Measurements from ENCODE around the gene ARPC1B. TPM values are rescaled to one million over a fixed set of nuclear protein-coding genes. Genes with fewer than 3 reads are reported as not detected.

The ARPC1B gene
- total RNA-seq, 4 donors from 2014 or later = 51.4 to 83.1 (median 54.3) TPM

GRCh38 chr7:99365318-99366141 is 9.0 kb upstream of the ARPC1B start:
- intact Hi-C loops (cut with DNase I; ENCODE audit: low total_unique reads) = no loop called here
- no peak overlapping the region for H3K4me3 ChIP-seq (ENCODE audit: low read depth, poor library complexity, severe bottlenecking)
- 68 to 69% methylated on average over 17 of the region's 17 CpGs for WGBS, 2 donors
- DNase-seq (ENCODE audit: low spot score in 2 of 2) = no peak
- TF ChIP-seq, protein P1, sequence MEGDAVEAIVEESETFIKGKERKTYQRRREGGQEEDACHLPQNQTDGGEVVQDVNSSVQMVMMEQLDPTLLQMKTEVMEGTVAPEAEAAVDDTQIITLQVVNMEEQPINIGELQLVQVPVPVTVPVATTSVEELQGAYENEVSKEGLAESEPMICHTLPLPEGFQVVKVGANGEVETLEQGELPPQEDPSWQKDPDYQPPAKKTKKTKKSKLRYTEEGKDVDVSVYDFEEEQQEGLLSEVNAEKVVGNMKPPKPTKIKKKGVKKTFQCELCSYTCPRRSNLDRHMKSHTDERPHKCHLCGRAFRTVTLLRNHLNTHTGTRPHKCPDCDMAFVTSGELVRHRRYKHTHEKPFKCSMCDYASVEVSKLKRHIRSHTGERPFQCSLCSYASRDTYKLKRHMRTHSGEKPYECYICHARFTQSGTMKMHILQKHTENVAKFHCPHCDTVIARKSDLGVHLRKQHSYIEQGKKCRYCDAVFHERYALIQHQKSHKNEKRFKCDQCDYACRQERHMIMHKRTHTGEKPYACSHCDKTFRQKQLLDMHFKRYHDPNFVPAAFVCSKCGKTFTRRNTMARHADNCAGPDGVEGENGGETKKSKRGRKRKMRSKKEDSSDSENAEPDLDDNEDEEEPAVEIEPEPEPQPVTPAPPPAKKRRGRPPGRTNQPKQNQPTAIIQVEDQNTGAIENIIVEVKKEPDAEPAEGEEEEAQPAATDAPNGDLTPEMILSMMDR (IDR thresholded peaks at IDR 0.05) = no peak
- no peak for TF ChIP-seq POLR2A (IDR thresholded peaks at IDR 0.05)

DNA sequence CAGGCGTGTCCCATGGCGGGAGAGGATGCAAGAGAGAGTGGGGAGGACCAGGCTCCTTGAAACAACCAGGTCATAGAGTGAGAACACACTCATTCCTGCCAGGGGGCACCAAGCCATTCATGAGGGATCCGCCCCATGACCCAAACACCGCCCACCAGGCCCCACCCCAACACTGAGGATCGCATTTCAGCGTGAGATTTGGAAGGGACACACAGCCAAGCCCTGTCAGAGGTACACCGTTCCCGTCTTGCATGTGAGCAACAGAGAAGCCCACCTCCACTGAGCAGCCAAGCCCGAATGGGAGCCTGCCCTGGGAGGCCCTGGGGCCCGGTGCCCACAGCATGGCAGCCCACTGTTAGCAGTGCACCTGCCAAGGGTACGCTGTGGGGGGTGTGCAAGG is 7.9 kb upstream of the ARPC1B start:
- intact Hi-C loops (cut with DNase I; ENCODE audit: low total_unique reads) = no loop called here
- TF ChIP-seq, protein P1 (IDR thresholded peaks at IDR 0.05) = no peak
- TF ChIP-seq POLR2A (IDR thresholded peaks at IDR 0.05) = no peak
- no peak for DNase-seq (ENCODE audit: low spot score in 2 of 2)
- 38 to 64% methylated on average over 11 of the region's 11 CpGs for WGBS, 2 donors
- H3K4me3 ChIP-seq (ENCODE audit: low read depth, poor library complexity, severe bottlenecking) = no peak overlapping the region

DNA sequence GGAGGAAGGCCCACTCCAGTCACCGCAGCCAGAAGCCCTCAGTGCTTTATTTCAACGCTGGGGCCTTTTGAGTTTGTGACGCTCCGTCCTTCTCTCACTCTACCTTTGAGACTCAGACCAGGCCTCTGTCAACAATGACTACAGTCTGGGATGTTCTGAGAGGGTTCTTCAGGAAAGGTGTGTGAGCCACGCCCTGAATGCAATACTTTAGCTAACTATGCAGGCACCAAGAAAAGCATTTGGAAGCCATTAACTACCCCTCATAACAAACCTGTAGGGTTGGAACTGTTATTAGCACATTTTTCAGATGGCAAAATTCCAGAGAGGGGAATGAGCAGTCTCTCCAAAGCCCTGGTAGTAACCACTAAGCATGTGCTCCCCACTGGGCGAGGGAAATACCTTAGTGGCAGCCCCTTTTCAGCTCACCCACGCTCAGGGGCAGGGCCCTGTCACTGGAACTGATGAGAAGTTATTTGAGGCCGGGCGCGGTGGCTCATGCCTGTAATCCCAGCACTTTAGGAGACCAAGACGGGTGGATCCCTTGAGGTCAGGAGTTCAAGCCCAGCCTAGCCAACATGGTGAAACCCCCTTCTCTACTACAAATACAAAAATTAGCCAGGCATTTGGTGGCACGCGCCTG is 5.7 kb upstream of the ARPC1B start:
- intact Hi-C loops (cut with DNase I; ENCODE audit: low total_unique reads) = no loop called here
- H3K4me3 ChIP-seq (ENCODE audit: low read depth, poor library complexity, severe bottlenecking) = no peak overlapping the region
- 89 to 94% methylated on average over 13 of the region's 13 CpGs for WGBS, 2 donors
- DNase-seq (ENCODE audit: low spot score in 2 of 2) = no peak
- TF ChIP-seq, protein P1 (IDR thresholded peaks at IDR 0.05) = no peak
- TF ChIP-seq POLR2A (IDR thresholded peaks at IDR 0.05) = no peak

GRCh38 chr7:99369767-99370391 is 4.7 kb upstream of the ARPC1B start:
- intact Hi-C loops (cut with DNase I; ENCODE audit: low total_unique reads) = no loop called here
- DNase-seq (ENCODE audit: low spot score in 2 of 2) = no peak
- WGBS, 2 donors = 35 to 37% methylated on average over 9 of the region's 9 CpGs
- TF ChIP-seq POLR2A (IDR thresholded peaks at IDR 0.05) = no peak
- TF ChIP-seq, protein P1 (IDR thresholded peaks at IDR 0.05) = no peak
- no peak overlapping the region for H3K4me3 ChIP-seq (ENCODE audit: low read depth, poor library complexity, severe bottlenecking)

DNA sequence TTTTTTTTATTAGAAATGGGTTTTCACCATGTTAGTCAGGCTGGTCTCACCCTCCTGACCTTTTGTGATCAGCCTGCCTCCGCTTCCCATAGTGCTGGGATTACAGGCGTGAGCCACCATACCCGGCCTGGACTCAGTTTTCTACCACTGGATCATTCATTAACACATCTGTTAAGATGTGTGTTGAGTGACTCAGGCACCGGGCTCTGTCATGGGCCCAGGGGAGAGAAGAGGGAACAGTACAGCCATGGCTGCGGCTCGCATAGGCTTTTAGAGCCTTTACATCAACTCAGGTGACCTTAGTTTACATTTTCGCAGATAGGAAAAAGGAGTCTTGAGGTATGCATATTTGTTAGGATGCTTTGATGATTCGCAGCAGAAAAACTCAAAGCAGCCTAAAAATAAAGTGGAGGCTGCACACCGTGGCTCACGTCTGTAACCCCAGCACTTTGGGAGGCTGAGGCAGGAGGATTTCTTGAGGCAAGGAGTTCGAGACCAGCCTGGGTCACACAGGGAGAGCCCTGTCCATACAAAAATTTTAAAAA is 3.1 kb upstream of the ARPC1B start:
- intact Hi-C loops (cut with DNase I; ENCODE audit: low total_unique reads) = no loop called here
- no peak overlapping the region for H3K4me3 ChIP-seq (ENCODE audit: low read depth, poor library complexity, severe bottlenecking)
- DNase-seq (ENCODE audit: low spot score in 2 of 2) = no peak
- TF ChIP-seq POLR2A (IDR thresholded peaks at IDR 0.05) = no peak
- TF ChIP-seq, protein P1 (IDR thresholded peaks at IDR 0.05) = no peak
- WGBS, 2 donors = 88 to 90% methylated on average over 11 of the region's 11 CpGs
